AG09319 (cell line): ENCODE measurements around the gene DUSP12.

Experiments
- DNase-seq: peaks from one replicate; pipeline ENCODE4 v3.0.0-alpha.2; 2010; ENCODE audit warnings: low read depth; ENCODE audit errors: extremely low read depth
- TF ChIP-seq, protein P1 (sequence below): IDR thresholded peaks from 2 replicates; pipeline ENCODE4 v1.5.1; 2011; ENCODE audit warnings: low read depth, mild to moderate bottlenecking, inconsistent platforms, low read length, moderate library complexity

Gene DUSP12

DNA sequence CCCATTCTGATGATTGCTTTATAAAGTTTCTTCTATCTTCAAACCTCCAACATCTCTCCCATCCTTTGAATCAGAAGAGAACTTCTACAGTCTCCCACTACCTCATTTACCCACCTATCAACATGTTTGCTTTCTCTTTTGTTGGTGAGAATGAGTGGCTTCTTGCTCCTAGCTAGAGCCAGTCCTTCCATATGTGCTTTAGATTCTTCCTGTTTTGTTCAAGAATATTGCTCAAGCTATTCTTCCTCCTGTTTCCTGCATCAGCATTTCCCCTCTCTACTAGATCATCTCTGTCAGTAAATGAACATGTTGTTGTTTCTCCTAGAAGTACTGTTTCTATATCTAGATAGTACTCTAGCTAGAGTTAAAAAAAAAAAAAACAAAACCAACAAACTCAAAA lies 22.8 kb downstream of the DUSP12 start:
- DNase-seq = no peak
- TF ChIP-seq, protein P1, sequence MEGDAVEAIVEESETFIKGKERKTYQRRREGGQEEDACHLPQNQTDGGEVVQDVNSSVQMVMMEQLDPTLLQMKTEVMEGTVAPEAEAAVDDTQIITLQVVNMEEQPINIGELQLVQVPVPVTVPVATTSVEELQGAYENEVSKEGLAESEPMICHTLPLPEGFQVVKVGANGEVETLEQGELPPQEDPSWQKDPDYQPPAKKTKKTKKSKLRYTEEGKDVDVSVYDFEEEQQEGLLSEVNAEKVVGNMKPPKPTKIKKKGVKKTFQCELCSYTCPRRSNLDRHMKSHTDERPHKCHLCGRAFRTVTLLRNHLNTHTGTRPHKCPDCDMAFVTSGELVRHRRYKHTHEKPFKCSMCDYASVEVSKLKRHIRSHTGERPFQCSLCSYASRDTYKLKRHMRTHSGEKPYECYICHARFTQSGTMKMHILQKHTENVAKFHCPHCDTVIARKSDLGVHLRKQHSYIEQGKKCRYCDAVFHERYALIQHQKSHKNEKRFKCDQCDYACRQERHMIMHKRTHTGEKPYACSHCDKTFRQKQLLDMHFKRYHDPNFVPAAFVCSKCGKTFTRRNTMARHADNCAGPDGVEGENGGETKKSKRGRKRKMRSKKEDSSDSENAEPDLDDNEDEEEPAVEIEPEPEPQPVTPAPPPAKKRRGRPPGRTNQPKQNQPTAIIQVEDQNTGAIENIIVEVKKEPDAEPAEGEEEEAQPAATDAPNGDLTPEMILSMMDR = no peak

DNA sequence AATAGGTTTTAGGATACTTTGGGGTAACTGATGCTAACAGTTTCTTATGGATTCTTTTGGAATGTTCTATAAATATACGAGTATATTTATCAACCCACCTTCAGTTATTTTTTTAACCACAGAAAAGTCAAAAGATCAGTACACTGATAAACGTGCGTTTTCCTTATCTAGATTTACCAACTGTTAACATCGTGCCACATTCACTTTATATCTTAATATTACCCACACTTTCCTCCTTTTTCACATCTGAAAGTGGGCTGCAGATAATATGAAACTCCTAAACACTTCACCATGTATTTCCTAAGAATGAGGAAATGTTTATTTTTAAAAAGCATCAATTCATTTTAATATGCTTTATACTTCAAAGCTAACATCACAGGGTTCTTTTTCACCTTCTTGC lies 24.2 kb downstream of the DUSP12 start:
- DNase-seq = no peak
- TF ChIP-seq, protein P1 = no peak

DNA sequence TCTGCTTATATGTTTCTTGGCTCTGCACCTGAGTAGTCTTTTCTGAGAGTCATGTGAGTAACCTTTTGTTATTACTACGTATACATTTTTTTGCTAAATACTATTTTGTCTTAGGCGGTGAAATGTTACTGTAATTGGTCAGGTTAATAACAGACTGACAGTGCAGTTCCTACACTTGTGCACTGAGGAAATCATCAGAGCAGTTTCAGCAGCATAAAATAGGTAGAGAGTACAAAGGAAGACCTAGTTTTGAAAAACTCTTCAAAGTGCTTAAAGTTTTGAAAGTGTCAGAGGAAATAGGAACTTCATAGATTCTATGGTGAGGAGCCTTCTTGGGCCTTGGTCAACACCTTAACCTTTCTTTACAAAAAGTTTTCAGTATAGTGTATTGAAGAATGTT lies 27.7 kb downstream of the DUSP12 start:
- DNase-seq = no peak
- TF ChIP-seq, protein P1 = no peak

DNA sequence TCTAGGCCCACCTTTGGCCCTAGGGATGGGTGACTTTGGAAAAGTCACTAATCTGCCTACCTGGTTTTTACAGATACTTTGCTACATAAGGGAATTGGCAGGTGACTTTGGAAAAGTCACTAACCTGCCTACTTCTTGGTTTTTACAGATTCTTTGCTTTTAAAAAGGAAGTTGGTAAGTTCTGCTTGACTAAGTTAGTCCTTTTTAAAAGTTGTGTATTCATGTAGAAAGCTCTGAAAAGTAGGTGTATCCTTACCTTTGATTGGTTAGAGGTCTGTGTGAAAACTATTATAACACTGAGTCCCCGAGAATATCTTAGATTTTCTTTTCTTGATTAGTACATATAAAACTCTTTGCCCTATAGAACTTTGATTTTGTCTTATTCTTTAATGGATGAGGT lies 28.9 kb downstream of the DUSP12 start:
- TF ChIP-seq, protein P1 = no peak
- no peak for DNase-seq

DNA sequence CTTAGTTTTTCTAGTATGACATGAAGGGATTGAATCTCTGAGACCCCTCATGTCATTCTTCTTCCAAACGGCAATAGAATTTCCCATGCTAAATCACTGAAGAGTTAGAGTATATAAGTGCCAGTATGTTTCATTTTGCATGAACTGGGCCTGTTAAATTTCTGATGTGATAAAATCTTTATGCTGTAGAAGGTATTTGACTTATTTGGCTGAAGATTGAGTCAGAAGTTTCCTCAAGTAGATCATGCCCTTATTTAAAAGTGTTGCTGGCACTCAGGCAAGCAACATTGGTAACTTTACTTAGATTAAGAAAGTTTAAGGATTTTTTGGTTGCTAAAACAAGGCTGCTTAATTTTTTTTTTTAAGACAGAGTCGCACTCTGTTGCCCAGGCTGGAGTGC lies 29.8 kb downstream of the DUSP12 start:
- no peak for DNase-seq

DNA sequence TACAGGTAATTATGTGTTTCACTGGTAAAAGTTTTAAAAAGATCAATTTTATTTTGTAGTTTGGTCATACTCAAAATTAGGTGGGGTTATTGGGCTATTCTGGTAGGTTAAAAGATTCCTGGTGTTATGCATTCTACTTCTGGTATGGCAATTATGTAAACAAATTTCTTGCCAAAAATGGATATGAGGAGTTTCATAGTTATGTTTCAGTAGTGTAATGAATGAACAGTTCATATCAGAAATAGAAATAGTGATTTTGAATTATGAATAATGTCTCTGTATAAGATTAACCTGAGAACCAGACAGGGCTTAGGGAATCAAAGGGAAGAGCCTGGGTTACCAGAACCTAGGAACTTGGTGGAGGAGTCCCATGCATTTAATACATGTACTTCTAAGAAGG lies 32.4 kb downstream of the DUSP12 start:
- TF ChIP-seq, protein P1 = no peak
- no peak for DNase-seq

More for the DNA sequence above, 29.8 kb downstream of the DUSP12 start:
- TF ChIP-seq, protein P1 = no peak

DNA sequence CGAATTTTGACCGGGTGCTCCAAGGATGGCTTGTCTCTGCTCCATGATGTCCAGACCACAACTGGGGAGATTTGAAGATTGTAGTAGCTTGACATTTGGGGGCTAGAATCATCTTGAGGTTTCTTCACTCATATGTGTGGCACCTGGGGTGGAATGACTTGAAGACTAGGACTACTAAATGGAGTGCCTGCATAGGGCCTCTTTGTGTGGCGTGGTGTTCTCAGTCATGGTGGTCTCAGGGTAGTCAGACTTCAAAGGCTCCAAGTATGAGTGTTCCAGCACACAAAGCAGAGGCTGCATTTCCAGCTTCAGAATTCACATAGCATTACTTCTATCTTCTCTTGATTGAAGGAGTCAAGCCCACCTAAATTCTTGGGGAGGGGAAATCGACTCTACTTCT lies 33.3 kb downstream of the DUSP12 start:
- TF ChIP-seq, protein P1 = no peak
- DNase-seq = no peak

DNA sequence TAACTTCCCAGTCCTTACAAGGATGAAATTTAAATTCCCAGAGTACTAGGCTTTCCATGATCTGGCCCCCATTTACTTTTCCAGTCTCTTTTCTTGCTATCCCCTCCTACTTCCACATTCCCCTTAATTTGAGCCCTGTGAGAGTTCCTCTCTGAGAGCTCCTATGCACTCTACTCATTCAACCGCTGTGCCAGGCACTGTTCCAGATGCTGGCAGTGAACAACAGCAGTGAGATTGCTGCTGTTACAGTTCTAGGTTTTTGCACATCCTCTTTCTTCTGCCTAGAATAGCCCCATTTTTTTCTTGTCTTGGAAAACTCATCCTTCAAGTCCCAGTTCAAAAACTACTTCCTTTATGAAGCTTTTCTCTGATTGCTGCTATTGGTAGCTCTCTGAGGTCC lies 35.4 kb downstream of the DUSP12 start:
- TF ChIP-seq, protein P1 = no peak
- DNase-seq = no peak
